Measurements from ENCODE around the gene PDGFB.

DNA sequence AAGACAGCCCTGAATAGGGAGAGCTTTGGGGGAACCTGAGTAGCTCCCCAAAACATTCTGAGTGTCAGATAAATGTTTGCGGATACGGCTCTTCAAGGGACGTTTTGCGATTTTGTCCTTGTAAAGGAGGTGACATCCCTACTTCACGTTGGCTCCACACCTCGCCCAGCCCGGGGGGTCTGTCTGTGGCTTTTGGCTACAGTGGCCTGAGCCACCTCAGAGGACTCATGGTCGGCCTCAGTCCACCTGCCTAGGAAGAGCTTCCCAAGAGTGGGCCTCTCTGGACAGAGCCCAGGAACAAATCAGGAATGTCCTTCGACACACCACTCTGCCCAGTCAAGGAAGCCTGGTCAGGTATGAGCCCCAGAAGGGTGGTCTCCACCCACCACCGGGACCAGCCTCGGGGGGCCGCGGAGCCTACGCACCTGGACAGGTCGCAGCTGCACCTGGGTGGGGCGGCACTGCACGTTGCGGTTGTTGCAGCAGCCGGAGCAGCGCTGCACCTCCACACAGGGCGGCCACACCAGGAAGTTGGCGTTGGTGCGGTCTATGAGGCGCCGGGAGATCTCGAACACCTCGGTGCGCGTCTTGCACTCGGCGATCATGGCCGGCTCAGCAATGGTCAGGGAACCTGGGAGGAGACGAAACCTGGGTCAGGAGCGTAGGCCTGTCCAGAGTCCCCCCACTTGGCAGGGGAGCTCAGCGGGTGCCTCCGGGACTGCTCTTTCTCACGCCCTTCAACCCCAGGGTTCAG, 13.4 kb downstream of the PDGFB start:
- TF ChIP-seq ZNF232 (CRISPR knock-in tag; IDR thresholded peaks at IDR 0.05) (no peak), SP1 (CRISPR knock-in tag; conservative IDR thresholded peaks at IDR 0.05) (no peak), FOXJ3 (CRISPR knock-in tag; IDR thresholded peaks at IDR 0.05; ENCODE audit: borderline replicate concordance) (no peak), TP53 (CRISPR knock-in tag; IDR thresholded peaks at IDR 0.05) (no peak), TEAD4 (CRISPR knock-in tag; IDR thresholded peaks at IDR 0.05) (no peak), ESRRA (CRISPR knock-in tag; IDR thresholded peaks at IDR 0.05; ENCODE audit: borderline replicate concordance) (no peak), PRRX2 (CRISPR knock-in tag; IDR thresholded peaks at IDR 0.05) (no peak)
- TF ChIP-seq, protein P1, sequence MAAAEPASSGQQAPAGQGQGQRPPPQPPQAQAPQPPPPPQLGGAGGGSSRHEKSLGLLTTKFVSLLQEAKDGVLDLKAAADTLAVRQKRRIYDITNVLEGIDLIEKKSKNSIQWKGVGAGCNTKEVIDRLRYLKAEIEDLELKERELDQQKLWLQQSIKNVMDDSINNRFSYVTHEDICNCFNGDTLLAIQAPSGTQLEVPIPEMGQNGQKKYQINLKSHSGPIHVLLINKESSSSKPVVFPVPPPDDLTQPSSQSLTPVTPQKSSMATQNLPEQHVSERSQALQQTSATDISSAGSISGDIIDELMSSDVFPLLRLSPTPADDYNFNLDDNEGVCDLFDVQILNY (CRISPR knock-in tag; IDR thresholded peaks at IDR 0.05): no peak
- TF ChIP-seq, protein P2, sequence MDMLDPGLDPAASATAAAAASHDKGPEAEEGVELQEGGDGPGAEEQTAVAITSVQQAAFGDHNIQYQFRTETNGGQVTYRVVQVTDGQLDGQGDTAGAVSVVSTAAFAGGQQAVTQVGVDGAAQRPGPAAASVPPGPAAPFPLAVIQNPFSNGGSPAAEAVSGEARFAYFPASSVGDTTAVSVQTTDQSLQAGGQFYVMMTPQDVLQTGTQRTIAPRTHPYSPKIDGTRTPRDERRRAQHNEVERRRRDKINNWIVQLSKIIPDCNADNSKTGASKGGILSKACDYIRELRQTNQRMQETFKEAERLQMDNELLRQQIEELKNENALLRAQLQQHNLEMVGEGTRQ (CRISPR knock-in tag; IDR thresholded peaks at IDR 0.05): no peak
- TF ChIP-seq, protein P3, sequence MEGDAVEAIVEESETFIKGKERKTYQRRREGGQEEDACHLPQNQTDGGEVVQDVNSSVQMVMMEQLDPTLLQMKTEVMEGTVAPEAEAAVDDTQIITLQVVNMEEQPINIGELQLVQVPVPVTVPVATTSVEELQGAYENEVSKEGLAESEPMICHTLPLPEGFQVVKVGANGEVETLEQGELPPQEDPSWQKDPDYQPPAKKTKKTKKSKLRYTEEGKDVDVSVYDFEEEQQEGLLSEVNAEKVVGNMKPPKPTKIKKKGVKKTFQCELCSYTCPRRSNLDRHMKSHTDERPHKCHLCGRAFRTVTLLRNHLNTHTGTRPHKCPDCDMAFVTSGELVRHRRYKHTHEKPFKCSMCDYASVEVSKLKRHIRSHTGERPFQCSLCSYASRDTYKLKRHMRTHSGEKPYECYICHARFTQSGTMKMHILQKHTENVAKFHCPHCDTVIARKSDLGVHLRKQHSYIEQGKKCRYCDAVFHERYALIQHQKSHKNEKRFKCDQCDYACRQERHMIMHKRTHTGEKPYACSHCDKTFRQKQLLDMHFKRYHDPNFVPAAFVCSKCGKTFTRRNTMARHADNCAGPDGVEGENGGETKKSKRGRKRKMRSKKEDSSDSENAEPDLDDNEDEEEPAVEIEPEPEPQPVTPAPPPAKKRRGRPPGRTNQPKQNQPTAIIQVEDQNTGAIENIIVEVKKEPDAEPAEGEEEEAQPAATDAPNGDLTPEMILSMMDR (IDR thresholded peaks at IDR 0.05): no peak
- TF ChIP-seq, protein P4, sequence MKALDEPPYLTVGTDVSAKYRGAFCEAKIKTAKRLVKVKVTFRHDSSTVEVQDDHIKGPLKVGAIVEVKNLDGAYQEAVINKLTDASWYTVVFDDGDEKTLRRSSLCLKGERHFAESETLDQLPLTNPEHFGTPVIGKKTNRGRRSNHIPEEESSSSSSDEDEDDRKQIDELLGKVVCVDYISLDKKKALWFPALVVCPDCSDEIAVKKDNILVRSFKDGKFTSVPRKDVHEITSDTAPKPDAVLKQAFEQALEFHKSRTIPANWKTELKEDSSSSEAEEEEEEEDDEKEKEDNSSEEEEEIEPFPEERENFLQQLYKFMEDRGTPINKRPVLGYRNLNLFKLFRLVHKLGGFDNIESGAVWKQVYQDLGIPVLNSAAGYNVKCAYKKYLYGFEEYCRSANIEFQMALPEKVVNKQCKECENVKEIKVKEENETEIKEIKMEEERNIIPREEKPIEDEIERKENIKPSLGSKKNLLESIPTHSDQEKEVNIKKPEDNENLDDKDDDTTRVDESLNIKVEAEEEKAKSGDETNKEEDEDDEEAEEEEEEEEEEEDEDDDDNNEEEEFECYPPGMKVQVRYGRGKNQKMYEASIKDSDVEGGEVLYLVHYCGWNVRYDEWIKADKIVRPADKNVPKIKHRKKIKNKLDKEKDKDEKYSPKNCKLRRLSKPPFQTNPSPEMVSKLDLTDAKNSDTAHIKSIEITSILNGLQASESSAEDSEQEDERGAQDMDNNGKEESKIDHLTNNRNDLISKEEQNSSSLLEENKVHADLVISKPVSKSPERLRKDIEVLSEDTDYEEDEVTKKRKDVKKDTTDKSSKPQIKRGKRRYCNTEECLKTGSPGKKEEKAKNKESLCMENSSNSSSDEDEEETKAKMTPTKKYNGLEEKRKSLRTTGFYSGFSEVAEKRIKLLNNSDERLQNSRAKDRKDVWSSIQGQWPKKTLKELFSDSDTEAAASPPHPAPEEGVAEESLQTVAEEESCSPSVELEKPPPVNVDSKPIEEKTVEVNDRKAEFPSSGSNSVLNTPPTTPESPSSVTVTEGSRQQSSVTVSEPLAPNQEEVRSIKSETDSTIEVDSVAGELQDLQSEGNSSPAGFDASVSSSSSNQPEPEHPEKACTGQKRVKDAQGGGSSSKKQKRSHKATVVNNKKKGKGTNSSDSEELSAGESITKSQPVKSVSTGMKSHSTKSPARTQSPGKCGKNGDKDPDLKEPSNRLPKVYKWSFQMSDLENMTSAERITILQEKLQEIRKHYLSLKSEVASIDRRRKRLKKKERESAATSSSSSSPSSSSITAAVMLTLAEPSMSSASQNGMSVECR (CRISPR knock-in tag; IDR thresholded peaks at IDR 0.05; ENCODE audit: borderline replicate concordance): no peak
- TF ChIP-seq, protein P5, sequence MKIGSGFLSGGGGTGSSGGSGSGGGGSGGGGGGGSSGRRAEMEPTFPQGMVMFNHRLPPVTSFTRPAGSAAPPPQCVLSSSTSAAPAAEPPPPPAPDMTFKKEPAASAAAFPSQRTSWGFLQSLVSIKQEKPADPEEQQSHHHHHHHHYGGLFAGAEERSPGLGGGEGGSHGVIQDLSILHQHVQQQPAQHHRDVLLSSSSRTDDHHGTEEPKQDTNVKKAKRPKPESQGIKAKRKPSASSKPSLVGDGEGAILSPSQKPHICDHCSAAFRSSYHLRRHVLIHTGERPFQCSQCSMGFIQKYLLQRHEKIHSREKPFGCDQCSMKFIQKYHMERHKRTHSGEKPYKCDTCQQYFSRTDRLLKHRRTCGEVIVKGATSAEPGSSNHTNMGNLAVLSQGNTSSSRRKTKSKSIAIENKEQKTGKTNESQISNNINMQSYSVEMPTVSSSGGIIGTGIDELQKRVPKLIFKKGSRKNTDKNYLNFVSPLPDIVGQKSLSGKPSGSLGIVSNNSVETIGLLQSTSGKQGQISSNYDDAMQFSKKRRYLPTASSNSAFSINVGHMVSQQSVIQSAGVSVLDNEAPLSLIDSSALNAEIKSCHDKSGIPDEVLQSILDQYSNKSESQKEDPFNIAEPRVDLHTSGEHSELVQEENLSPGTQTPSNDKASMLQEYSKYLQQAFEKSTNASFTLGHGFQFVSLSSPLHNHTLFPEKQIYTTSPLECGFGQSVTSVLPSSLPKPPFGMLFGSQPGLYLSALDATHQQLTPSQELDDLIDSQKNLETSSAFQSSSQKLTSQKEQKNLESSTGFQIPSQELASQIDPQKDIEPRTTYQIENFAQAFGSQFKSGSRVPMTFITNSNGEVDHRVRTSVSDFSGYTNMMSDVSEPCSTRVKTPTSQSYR (CRISPR knock-in tag; IDR thresholded peaks at IDR 0.05): no peak
- TF ChIP-seq, protein P6, sequence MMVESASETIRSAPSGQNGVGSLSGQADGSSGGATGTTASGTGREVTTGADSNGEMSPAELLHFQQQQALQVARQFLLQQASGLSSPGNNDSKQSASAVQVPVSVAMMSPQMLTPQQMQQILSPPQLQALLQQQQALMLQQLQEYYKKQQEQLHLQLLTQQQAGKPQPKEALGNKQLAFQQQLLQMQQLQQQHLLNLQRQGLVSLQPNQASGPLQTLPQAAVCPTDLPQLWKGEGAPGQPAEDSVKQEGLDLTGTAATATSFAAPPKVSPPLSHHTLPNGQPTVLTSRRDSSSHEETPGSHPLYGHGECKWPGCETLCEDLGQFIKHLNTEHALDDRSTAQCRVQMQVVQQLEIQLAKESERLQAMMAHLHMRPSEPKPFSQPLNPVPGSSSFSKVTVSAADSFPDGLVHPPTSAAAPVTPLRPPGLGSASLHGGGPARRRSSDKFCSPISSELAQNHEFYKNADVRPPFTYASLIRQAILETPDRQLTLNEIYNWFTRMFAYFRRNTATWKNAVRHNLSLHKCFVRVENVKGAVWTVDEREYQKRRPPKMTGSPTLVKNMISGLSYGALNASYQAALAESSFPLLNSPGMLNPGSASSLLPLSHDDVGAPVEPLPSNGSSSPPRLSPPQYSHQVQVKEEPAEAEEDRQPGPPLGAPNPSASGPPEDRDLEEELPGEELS (CRISPR knock-in tag; IDR thresholded peaks at IDR 0.05): no peak

All from WTC11 (cell line).